Thyroid gland (tissue), 4 donors: ENCODE data around the gene COG4.

Source experiments
- POLR2A ChIP-seq, 2 donors: fragments of 450-650 bp; IDR thresholded peaks; one replicate each; pipeline ENCODE4 v1.6.1; 2017; ENCODE audit warnings: antibody characterized with exemption in 2 of 2, mild to moderate bottlenecking in 2 of 2, moderate library complexity in 1 of 2
- TF ChIP-seq, protein P1 (sequence below), 6 experiments: fragments of 200-600 bp in 3 of 6; fragments of 450-650 bp in 3 of 6; sonication (generic) in 3 of 6; IDR thresholded peaks; one replicate each; pipeline ENCODE4 v1.5.1; 2016 to 2019; ENCODE audit warnings: antibody characterized with exemption in 6 of 6, mild to moderate bottlenecking in 2 of 6, inconsistent platforms in 1 of 6, moderate library complexity in 1 of 6

DNA sequence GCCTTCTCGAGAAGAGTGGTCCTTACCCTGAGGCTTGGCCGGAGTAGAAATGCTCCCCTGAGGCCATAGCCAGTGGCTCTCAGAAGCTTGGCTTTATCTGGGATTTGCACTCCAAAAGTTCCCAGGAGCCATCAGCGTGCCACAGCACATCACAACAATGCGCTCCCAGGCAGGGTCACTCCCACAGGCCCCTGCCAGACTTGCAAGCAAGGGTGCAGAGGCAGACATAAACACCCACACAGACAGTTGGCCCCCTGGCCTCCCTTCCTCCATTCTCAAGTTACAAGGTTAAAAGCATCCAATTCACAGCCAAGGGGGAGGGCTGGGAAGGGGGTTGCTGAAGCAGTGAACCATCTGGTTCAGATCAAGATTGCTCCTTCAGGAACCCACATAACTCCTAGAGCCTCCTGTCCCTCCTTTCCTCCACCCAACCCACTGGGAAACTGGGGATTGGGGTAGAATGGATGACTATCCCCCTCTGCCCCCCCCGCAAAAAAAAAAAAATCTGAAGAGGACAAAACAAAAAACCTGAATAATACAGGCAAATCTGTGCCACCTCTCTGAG is 86.3 kb downstream of the COG4 start:
- TF ChIP-seq, protein P1, sequence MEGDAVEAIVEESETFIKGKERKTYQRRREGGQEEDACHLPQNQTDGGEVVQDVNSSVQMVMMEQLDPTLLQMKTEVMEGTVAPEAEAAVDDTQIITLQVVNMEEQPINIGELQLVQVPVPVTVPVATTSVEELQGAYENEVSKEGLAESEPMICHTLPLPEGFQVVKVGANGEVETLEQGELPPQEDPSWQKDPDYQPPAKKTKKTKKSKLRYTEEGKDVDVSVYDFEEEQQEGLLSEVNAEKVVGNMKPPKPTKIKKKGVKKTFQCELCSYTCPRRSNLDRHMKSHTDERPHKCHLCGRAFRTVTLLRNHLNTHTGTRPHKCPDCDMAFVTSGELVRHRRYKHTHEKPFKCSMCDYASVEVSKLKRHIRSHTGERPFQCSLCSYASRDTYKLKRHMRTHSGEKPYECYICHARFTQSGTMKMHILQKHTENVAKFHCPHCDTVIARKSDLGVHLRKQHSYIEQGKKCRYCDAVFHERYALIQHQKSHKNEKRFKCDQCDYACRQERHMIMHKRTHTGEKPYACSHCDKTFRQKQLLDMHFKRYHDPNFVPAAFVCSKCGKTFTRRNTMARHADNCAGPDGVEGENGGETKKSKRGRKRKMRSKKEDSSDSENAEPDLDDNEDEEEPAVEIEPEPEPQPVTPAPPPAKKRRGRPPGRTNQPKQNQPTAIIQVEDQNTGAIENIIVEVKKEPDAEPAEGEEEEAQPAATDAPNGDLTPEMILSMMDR (IDR thresholded peaks at IDR 0.05): no peak
- no peak for TF ChIP-seq POLR2A (IDR thresholded peaks at IDR 0.05)
